HG03196 (cell line): ENCODE results near the gene PACRG.
"Not testable (repeated sequence)": the region's sequence is repeated elsewhere in the genome, so short reads cannot be mapped to it uniquely, and the experiment has no call there.

Source experiments
- ATAC-seq: cut with Tn5 transposase; IDR thresholded peaks from one replicate; pipeline ENCODE4 v1.9.1; 2021; ENCODE audit not compliant: unreplicated experiment

Gene PACRG

GRCh38 chr6:163301726-163302635 is 574.2 kb downstream of the PACRG start:
- no peak for ATAC-seq

GRCh38 chr6:163302747-163303146 is 575.0 kb downstream of the PACRG start:
- ATAC-seq: no peak

GRCh38 chr6:163306000-163306399 is 578.2 kb downstream of the PACRG start:
- no peak for ATAC-seq

- no peak for ATAC-seq
Observed at GRCh38 chr6:163308629-163309440, 581.1 kb downstream of the PACRG start.

- no peak for ATAC-seq
Observed at GRCh38 chr6:163309491-163310026, 581.8 kb downstream of the PACRG start.

GRCh38 chr6:163310096-163310972 is 582.6 kb downstream of the PACRG start:
- ATAC-seq: no peak

- ATAC-seq: no peak
Observed at GRCh38 chr6:163310973-163311383, 583.2 kb downstream of the PACRG start.

GRCh38 chr6:163311830-163312229 is 584.1 kb downstream of the PACRG start:
- ATAC-seq: no peak

GRCh38 chr6:163313566-163313965 is 585.8 kb downstream of the PACRG start:
- no peak for ATAC-seq

GRCh38 chr6:163313981-163314380 is 586.2 kb downstream of the PACRG start:
- no peak for ATAC-seq

- ATAC-seq: no peak
Observed at GRCh38 chr6:163314791-163315470, 587.2 kb downstream of the PACRG start.

- ATAC-seq: not testable (repeated sequence)
Observed at GRCh38 chr6:163316866-163317495, 589.2 kb downstream of the PACRG start.

- ATAC-seq: no peak
Observed at GRCh38 chr6:163318071-163318786, 590.5 kb downstream of the PACRG start.

- no peak for ATAC-seq
Observed at GRCh38 chr6:163319609-163320366, 592.0 kb downstream of the PACRG start.

GRCh38 chr6:163320402-163320801 is 592.6 kb downstream of the PACRG start:
- ATAC-seq: no peak

- no peak for ATAC-seq
Observed at GRCh38 chr6:163320804-163321203, 593.0 kb downstream of the PACRG start.

GRCh38 chr6:163321717-163322116 is 593.9 kb downstream of the PACRG start:
- ATAC-seq: no peak

- ATAC-seq: no peak
Observed at GRCh38 chr6:163323274-163323673, 595.5 kb downstream of the PACRG start.
